GM10266 (cell line): ENCODE measurements around the gene FTL.
"Not testable (repeated sequence)": the region's sequence is repeated elsewhere in the genome, so short reads cannot be mapped to it uniquely, and the experiment has no call there.

Experiments used
- DNase-seq: peaks from one replicate; pipeline ENCODE4 v3.0.0; 2012; ENCODE audit errors: extremely low spot score
- TF ChIP-seq, protein P1 (sequence below): IDR thresholded peaks from 2 replicates; pipeline ENCODE4 v1.5.1; 2012; ENCODE audit warnings: mild to moderate bottlenecking, low read depth; ENCODE audit not compliant: control insufficient read depth, insufficient read depth; ENCODE audit errors: missing control alignments

FTL gene

DNA sequence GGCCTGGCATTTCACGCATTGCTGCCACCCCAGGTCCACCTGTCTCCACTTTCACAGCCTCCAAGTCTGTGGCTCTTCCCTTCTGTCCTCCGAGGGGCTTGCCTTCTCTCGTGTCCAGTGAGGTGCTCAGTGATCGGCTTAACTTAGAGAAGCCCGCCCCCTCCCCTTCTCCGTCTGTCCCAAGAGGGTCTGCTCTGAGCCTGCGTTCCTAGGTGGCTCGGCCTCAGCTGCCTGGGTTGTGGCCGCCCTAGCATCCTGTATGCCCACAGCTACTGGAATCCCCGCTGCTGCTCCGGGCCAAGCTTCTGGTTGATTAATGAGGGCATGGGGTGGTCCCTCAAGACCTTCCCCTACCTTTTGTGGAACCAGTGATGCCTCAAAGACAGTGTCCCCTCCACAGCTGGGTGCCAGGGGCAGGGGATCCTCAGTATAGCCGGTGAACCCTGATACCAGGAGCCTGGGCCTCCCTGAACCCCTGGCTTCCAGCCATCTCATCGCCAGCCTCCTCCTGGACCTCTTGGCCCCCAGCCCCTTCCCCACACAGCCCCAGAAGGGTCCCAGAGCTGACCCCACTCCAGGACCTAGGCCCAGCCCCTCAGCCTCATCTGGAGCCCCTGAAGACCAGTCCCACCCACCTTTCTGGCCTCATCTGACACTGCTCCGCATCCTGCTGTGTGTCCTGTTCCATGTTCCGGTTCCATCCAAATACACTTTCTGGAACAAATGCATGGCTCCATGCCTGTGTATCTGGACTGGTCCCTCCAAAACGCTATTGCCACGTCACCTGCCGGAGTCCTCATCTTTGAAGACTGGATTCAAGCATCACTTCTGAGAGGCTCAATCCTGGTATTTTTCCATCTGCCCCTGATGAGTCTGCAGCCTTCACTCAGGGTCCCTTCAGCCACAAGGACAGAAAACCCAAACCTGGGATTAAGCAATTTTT is 42.3 kb upstream of the FTL start:
- no peak for DNase-seq
- TF ChIP-seq, protein P1, sequence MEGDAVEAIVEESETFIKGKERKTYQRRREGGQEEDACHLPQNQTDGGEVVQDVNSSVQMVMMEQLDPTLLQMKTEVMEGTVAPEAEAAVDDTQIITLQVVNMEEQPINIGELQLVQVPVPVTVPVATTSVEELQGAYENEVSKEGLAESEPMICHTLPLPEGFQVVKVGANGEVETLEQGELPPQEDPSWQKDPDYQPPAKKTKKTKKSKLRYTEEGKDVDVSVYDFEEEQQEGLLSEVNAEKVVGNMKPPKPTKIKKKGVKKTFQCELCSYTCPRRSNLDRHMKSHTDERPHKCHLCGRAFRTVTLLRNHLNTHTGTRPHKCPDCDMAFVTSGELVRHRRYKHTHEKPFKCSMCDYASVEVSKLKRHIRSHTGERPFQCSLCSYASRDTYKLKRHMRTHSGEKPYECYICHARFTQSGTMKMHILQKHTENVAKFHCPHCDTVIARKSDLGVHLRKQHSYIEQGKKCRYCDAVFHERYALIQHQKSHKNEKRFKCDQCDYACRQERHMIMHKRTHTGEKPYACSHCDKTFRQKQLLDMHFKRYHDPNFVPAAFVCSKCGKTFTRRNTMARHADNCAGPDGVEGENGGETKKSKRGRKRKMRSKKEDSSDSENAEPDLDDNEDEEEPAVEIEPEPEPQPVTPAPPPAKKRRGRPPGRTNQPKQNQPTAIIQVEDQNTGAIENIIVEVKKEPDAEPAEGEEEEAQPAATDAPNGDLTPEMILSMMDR: no peak

- DNase-seq: no peak
- TF ChIP-seq, protein P1: no peak
Measured at GRCh38 chr19:48925240-48925843, 39.8 kb upstream of the FTL start.

DNA sequence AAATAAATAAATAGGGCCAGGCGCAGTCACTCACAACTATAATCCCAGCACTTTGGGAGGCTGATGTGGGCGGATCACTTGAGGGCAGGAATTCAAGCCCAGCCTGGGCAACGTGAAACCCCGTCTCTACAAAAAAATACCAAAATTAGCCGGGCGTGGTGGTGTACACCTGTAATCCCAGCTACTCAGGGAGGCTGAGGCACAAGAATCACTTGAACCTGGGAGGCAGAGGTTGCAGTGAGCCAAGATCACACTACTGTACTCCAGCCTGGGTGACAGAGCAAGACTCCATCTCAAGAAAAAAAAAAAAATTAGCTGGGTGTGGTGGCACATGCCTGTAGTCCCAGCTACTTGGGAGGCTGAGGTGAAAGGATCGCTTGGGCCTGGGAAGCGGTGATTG is 39.2 kb upstream of the FTL start:
- not testable (repeated sequence) for DNase-seq

- TF ChIP-seq, protein P1: no peak
- no peak for DNase-seq
Measured at GRCh38 chr19:48926909-48927308, 38.2 kb upstream of the FTL start.

- not testable (repeated sequence) for DNase-seq
Measured at GRCh38 chr19:48927692-48928091, 37.4 kb upstream of the FTL start.

DNA sequence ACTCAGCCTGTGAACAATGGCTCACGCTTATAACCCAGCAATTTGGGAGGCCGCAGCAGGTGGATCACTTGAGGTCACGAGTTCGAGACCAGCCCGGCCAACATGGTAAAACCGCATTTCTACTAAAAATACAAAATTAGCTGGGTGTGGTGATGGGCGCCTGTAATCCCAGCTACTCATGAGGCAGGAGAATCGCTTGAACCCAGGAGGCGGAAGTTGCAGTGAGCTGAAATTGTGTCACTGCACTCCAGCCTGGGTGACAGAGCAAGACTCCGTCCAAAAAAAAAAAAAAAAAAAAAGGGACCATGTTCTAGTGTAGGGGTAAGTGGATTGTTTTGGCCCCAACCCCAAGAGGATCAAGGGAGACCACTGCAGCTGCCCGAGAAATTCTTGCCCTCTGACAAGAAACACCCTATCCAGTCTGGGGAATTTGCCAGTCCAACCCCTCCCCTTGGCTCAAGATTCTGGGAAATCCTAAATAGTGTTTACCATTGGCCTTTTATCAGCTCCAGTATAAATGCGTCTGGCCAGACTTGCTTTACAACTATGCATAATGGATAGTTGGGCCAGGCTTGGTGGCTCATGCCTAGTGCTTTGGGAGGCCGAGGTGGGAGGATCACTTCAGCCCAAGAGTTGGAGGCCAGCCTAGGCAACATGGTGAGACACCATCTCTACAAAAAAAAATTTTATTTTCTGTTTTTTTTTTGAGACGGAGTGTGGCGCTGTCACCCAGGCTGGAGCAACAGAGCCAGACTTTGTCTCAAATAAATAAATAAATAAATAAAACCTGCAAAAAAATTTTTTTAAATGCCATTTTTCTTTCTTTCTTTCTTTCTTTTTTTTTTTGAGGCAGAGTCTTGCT is 36.7 kb upstream of the FTL start:
- TF ChIP-seq, protein P1: no peak
- no peak for DNase-seq

- TF ChIP-seq, protein P1: no peak
- DNase-seq: peak; percentile 77
Measured at GRCh38 chr19:48933382-48933932, 31.7 kb upstream of the FTL start, which contains the start of gene DHDH. Gene DHDH (plus strand): TSS chr19:48933699. CDS start chr19:48933722, 23 bp downstream.
